SK-N-SH (cell line): ENCODE results near the gene PPEF2. TPM values are rescaled to one million over a fixed set of nuclear protein-coding genes. Genes with fewer than 3 reads are reported as not detected.

ENCODE experiments used
- CTCF ChIA-PET: fragments of 300-600, 350-600 bp; formaldehyde crosslinking; extraction: SDS; loops from one replicate; lab custom pipeline; 2021; lab: Yijun Ruan, JAX
- POLR2A ChIA-PET: fragments of 350-600 bp; sonication (Branson Sonifier 250); formaldehyde crosslinking; extraction: SDS; loops from one replicate; lab custom pipeline; 2020; ENCODE audit warnings: antibody characterized with exemption, inconsistent platforms; lab: Yijun Ruan, JAX
- DNase-seq: peaks from one replicate; pipeline ENCODE4 v3.0.0; 2012
- H2AFZ ChIP-seq: fragments of 200-600 bp; sonication (generic); 2 replicates; pipeline ENCODE4 v1.8.1; 2016; ENCODE audit warnings: antibody characterized with exemption, mild to moderate bottlenecking, low read depth
- H3F3A ChIP-seq: fragments of 200-600 bp; sonication (generic); replicated peaks from 2 replicates; pipeline ENCODE3; 2016; ENCODE audit warnings: antibody characterized with exemption, mild to moderate bottlenecking; ENCODE audit not compliant: insufficient read depth
- H3K27ac ChIP-seq, 2 experiments: fragments of 200-500 bp in 1 of 2; fragments of 200-600 bp in 1 of 2; sonication (Bioruptor generic) in 1 of 2; sonication (generic), shearing (Covaris generic) in 1 of 2; 2 replicates each; pipeline versions ENCODE4 v1.5.1 to v1.6.1; 2014 to 2016; ENCODE audit warnings: low read depth in 2 of 2, inconsistent platforms in 1 of 2, low read length in 1 of 2, mild to moderate bottlenecking in 1 of 2, mixed read lengths in 1 of 2
- H3K27me3 ChIP-seq: fragments of 200-600 bp; sonication (generic), shearing (Covaris generic); 2 replicates; pipeline ENCODE4 v1.6.1; 2016; ENCODE audit warnings: mixed run types; ENCODE audit not compliant: insufficient read depth
- H3K36me3 ChIP-seq, 2 experiments: fragments of 200-500 bp in 1 of 2; fragments of 200-600 bp in 1 of 2; sonication (Bioruptor generic) in 1 of 2; sonication (generic) in 1 of 2; replicated peaks in 1 of 2; 2 replicates each; pipeline versions ENCODE3 to v1.5.1; 2014 to 2016; ENCODE audit warnings: low read length in 1 of 2, mild to moderate bottlenecking in 1 of 2; ENCODE audit not compliant: insufficient read depth in 2 of 2, control insufficient read depth in 1 of 2
- H3K4me1 ChIP-seq, 2 experiments: fragments of 200-500 bp in 1 of 2; fragments of 200-600 bp in 1 of 2; sonication (Bioruptor generic) in 1 of 2; sonication (generic), shearing (Covaris generic) in 1 of 2; 2 replicates each; pipeline versions ENCODE4 v1.5.1 to v1.6.1; 2014 to 2016; ENCODE audit warnings: low read depth in 1 of 2, low read length in 1 of 2, mixed run types in 1 of 2; ENCODE audit not compliant: insufficient read depth in 2 of 2, control insufficient read depth in 1 of 2
- H3K4me2 ChIP-seq: fragments of 200-600 bp; sonication (generic), shearing (Covaris generic); 2 replicates; pipeline ENCODE4 v1.6.1; 2017; ENCODE audit warnings: mixed run types
- H3K4me3 ChIP-seq, 2 experiments: fragments of 200-500 bp in 1 of 2; fragments of 200-600 bp in 1 of 2; sonication (Bioruptor generic) in 1 of 2; sonication (generic), shearing (Covaris generic) in 1 of 2; 2 replicates each; pipeline versions ENCODE4 v1.5.1 to v1.8.1; 2014 to 2016; ENCODE audit warnings: low read depth in 2 of 2, inconsistent platforms in 1 of 2, low read length in 1 of 2, mild to moderate bottlenecking in 1 of 2, mixed read lengths in 1 of 2, moderate library complexity in 1 of 2
- H3K79me2 ChIP-seq: fragments of 200-600 bp; sonication (generic); 2 replicates; pipeline ENCODE4 v1.8.1; 2017; ENCODE audit warnings: mild to moderate bottlenecking; ENCODE audit not compliant: insufficient read depth
- H3K9ac ChIP-seq: fragments of 200-600 bp; sonication (generic); 2 replicates; pipeline ENCODE4 v1.6.1; 2017; ENCODE audit warnings: mixed run types
- H3K9me2 ChIP-seq: fragments of 200-600 bp; sonication (generic); 2 replicates; pipeline ENCODE4 v1.6.1; 2017; ENCODE audit warnings: mixed run types
- H3K9me3 ChIP-seq: fragments of 200-600 bp; sonication (generic); 2 replicates; pipeline ENCODE4 v1.6.1; 2017; ENCODE audit warnings: mixed run types, mild to moderate bottlenecking, moderate library complexity
- H4K20me1 ChIP-seq: fragments of 200-600 bp; sonication (generic); 2 replicates; pipeline ENCODE4 v1.6.1; 2017; ENCODE audit warnings: mild to moderate bottlenecking, mixed run types; ENCODE audit not compliant: insufficient read depth
- CHD2 ChIP-seq: fragments of 150-350 bp; IDR thresholded peaks from 2 replicates; pipeline ENCODE4 v1.6.1; 2018; ENCODE audit warnings: low read length; ENCODE audit not compliant: partially characterized antibody
- ELF1 ChIP-seq: IDR thresholded peaks from 2 replicates; pipeline ENCODE4 v1.4.0; 2012
- EP300 ChIP-seq, 2 experiments: IDR thresholded peaks; 2 replicates each; pipeline versions ENCODE4 v1.4.0 to v1.6.1; 2012; ENCODE audit warnings: borderline replicate concordance in 1 of 2, low read depth in 1 of 2, low read length in 1 of 2
- FOXM1 ChIP-seq: IDR thresholded peaks from 2 replicates; pipeline ENCODE4 v1.4.0; 2012; ENCODE audit warnings: low read depth, mild to moderate bottlenecking
- IRF3 ChIP-seq: fragments of 150-350 bp; IDR thresholded peaks from 2 replicates; pipeline ENCODE4 v1.6.1; 2016; ENCODE audit warnings: mild to moderate bottlenecking, low read depth, low read length
- MAX ChIP-seq: IDR thresholded peaks from 2 replicates; pipeline ENCODE4 v1.4.0; 2012; ENCODE audit warnings: low read depth
- NFIC ChIP-seq: IDR thresholded peaks from 2 replicates; pipeline ENCODE4 v1.4.0; 2012; ENCODE audit warnings: borderline replicate concordance
- NRF1 ChIP-seq: IDR thresholded peaks from 2 replicates; pipeline ENCODE4 v1.6.1; 2012; ENCODE audit warnings: low read depth, mild to moderate bottlenecking, low read length
- POLR2AphosphoS5 ChIP-seq: IDR thresholded peaks from 2 replicates; pipeline ENCODE4 v1.6.1; 2012; ENCODE audit warnings: low read depth, low read length
- RAD21 ChIP-seq: IDR thresholded peaks from 2 replicates; pipeline ENCODE4 v1.6.1; 2012; ENCODE audit warnings: mild to moderate bottlenecking, low read length
- RXRA ChIP-seq: IDR thresholded peaks from 2 replicates; pipeline ENCODE4 v1.4.0; 2012; ENCODE audit warnings: low read depth, mild to moderate bottlenecking, borderline replicate concordance
- SIN3A ChIP-seq: IDR thresholded peaks from 2 replicates; pipeline ENCODE4 v1.6.1; 2012; ENCODE audit warnings: low read depth, mild to moderate bottlenecking, low read length, moderate library complexity, borderline replicate concordance
- SMC3 ChIP-seq: IDR thresholded peaks from 2 replicates; pipeline ENCODE4 v1.6.1; 2012; ENCODE audit warnings: low read depth, low read length, improper control_type of control experiment
- TAF1 ChIP-seq: IDR thresholded peaks from 2 replicates; pipeline ENCODE4 v1.6.1; 2012; ENCODE audit warnings: low read depth, mild to moderate bottlenecking, low read length, moderate library complexity, borderline replicate concordance
- TCF12 ChIP-seq: IDR thresholded peaks from 2 replicates; pipeline ENCODE4 v1.4.0; 2012
- YY1 ChIP-seq: IDR thresholded peaks from 2 replicates; pipeline ENCODE4 v1.4.0; 2012; ENCODE audit warnings: low read depth, mild to moderate bottlenecking
- ZBTB33 ChIP-seq: IDR thresholded peaks from 2 replicates; pipeline ENCODE4 v1.4.0; 2012; ENCODE audit warnings: low read depth, borderline replicate concordance
- WGBS: methylation state at CpG from one replicate; pipeline ENCODE4 v1.1.6; 2017; ENCODE audit warnings: low lambda C conversion rate; 5-methylcytosine and 5-hydroxymethylcytosine counted together
- polyA plus RNA-seq, 3 experiments: library from polyadenylated mRNA; depleted of rRNA; stranded (reverse); fragments of >200 nt; gene quantifications; 2 replicates each; pipeline ENCODE4 v1.2.3, GENCODE V29; 2012
- TF ChIP-seq, protein P1 (sequence below): fragments of 200-600 bp; sonication (generic); IDR thresholded peaks from 2 replicates; pipeline ENCODE4 v1.6.1; 2017; ENCODE audit warnings: antibody characterized with exemption, mild to moderate bottlenecking, moderate library complexity
- TF ChIP-seq, protein P2 (sequence below): IDR thresholded peaks from 2 replicates; pipeline ENCODE4 v1.4.0; 2012; ENCODE audit warnings: low read depth, borderline replicate concordance

PPEF2 gene
- polyA plus RNA-seq, 1 of the 3 experiments (the other 2 are of a cell fraction) = not detected

GRCh38 chr4:75908555-75908954 is 6.3 kb upstream of the PPEF2 start:
- DNase-seq = no peak
- no peaks in the 10 kb centered on the region for H3K9me3 ChIP-seq
- H4K20me1 ChIP-seq = no peaks in the 10 kb centered on the region
- H3K4me2 ChIP-seq = no peak overlapping the region
- no peak overlapping the region for H3K9ac ChIP-seq
- no peaks in the 10 kb centered on the region for H3K9me2 ChIP-seq
- WGBS = 36% methylated on average over 3 of the region's 3 CpGs
- H3K4me1 ChIP-seq = no peaks in the 10 kb centered on the region
- H3K27me3 ChIP-seq = no peaks in the 10 kb centered on the region
- H3K36me3 ChIP-seq = peaks cover 0 to 3% of the 10 kb centered on the region in 2 experiments
- H3K4me3 ChIP-seq = no peak overlapping the region
- H2AFZ ChIP-seq = no peak overlapping the region
- no peaks in the 10 kb centered on the region for H3K79me2 ChIP-seq
- H3K27ac ChIP-seq = no peak overlapping the region
- POLR2A ChIA-PET = no interaction called here
- TF ChIP-seq ELF1 (no peak), NRF1 (no peak), SIN3A (no peak), ZBTB33 (no peak)
- CTCF ChIA-PET = interaction anchor here (0.7 to 2.4 kb wide), 3 partner anchors 8 to 60 kb away, joined by 3 to 13 read pairs (median 3); no protein-coding TSS in a partner anchor
- H3F3A ChIP-seq = no peaks in the 10 kb centered on the region

GRCh38 chr4:75907966-75908365 is 5.7 kb upstream of the PPEF2 start:
- no peak overlapping the region for H3K4me2 ChIP-seq
- H4K20me1 ChIP-seq = no peaks in the 10 kb centered on the region
- ChIA-PET CTCF (interaction anchor here (2.4 kb wide), 1 partner anchor 13 kb away, joined by 13 read pairs; no protein-coding TSS in a partner anchor), POLR2A (no interaction called here)
- H3K9me3 ChIP-seq = no peaks in the 10 kb centered on the region
- 74% methylated on average over 3 of the region's 3 CpGs for WGBS
- no peak overlapping the region for H3K27ac ChIP-seq
- H3K4me3 ChIP-seq = no peak overlapping the region
- no peak for DNase-seq
- no peaks in the 10 kb centered on the region for H3K79me2 ChIP-seq
- H3K4me1 ChIP-seq = no peaks in the 10 kb centered on the region
- no peak overlapping the region for H3K9ac ChIP-seq
- no peak overlapping the region for H2AFZ ChIP-seq
- no peak for TF ChIP-seq SMC3
- TF ChIP-seq RAD21 = no peak
- no peak for TF ChIP-seq MAX
- TF ChIP-seq IRF3 = no peak
- TF ChIP-seq POLR2AphosphoS5 = no peak
- TF ChIP-seq YY1 = no peak
- no peak for TF ChIP-seq FOXM1
- TF ChIP-seq EP300 (IDR thresholded peaks at IDR 0.05; ENCODE audit: borderline replicate concordance in 1 of 2, low read depth in 1 of 2, low read length in 1 of 2) = no peak
- TF ChIP-seq TCF12 = no peak
- TF ChIP-seq CHD2 = no peak
- TF ChIP-seq RXRA = no peak
- no peak for TF ChIP-seq TAF1
- no peak for TF ChIP-seq NFIC
- TF ChIP-seq, protein P1, sequence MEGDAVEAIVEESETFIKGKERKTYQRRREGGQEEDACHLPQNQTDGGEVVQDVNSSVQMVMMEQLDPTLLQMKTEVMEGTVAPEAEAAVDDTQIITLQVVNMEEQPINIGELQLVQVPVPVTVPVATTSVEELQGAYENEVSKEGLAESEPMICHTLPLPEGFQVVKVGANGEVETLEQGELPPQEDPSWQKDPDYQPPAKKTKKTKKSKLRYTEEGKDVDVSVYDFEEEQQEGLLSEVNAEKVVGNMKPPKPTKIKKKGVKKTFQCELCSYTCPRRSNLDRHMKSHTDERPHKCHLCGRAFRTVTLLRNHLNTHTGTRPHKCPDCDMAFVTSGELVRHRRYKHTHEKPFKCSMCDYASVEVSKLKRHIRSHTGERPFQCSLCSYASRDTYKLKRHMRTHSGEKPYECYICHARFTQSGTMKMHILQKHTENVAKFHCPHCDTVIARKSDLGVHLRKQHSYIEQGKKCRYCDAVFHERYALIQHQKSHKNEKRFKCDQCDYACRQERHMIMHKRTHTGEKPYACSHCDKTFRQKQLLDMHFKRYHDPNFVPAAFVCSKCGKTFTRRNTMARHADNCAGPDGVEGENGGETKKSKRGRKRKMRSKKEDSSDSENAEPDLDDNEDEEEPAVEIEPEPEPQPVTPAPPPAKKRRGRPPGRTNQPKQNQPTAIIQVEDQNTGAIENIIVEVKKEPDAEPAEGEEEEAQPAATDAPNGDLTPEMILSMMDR = no peak
- no peak for TF ChIP-seq SIN3A
- TF ChIP-seq ZBTB33 = no peak
- TF ChIP-seq, protein P2, sequence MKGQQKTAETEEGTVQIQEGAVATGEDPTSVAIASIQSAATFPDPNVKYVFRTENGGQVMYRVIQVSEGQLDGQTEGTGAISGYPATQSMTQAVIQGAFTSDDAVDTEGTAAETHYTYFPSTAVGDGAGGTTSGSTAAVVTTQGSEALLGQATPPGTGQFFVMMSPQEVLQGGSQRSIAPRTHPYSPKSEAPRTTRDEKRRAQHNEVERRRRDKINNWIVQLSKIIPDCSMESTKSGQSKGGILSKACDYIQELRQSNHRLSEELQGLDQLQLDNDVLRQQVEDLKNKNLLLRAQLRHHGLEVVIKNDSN = no peak
- no peaks in the 10 kb centered on the region for H3F3A ChIP-seq
- no peaks in the 10 kb centered on the region for H3K27me3 ChIP-seq
- no peaks in the 10 kb centered on the region for H3K36me3 ChIP-seq
- no peaks in the 10 kb centered on the region for H3K9me2 ChIP-seq
